Caco-2 (cell line): Measurements from ENCODE around the gene CPB1. TPM values are rescaled to one million over a fixed set of nuclear protein-coding genes. Genes with fewer than 3 reads are reported as not detected.

Experiments
- BruUV-seq: library from RNA; stranded (reverse); fragments of 400-500 nt; replicated peaks from 2 replicates; lab custom pipeline; 2021; lab: Mats Ljungman, UMichigan
- CTCF ChIA-PET: fragments of 300-600 bp; sonication (Branson Sonifier 250); formaldehyde crosslinking; loops from one replicate; lab custom pipeline; 2022; ENCODE audit warnings: antibody characterized with exemption; lab: Charles Lee
- POLR2A ChIA-PET: fragments of 300-600 bp; sonication (Branson Sonifier 250); formaldehyde crosslinking; loops from one replicate; lab custom pipeline; 2022; ENCODE audit warnings: antibody characterized with exemption; lab: Charles Lee
- DNase-seq, 2 experiments: peaks; one replicate each; pipeline versions ENCODE4 v3.0.0 to v3.0.0-alpha.2; 2020 to 2022
- H3K27me3 ChIP-seq: replicated peaks from 2 replicates; pipeline ENCODE4 v1.6.0; 2011; ENCODE audit warnings: low read length; ENCODE audit not compliant: control insufficient read depth, insufficient read depth
- H3K36me3 ChIP-seq: 2 replicates; pipeline ENCODE4 v1.5.1; 2011; ENCODE audit warnings: low read length; ENCODE audit not compliant: control insufficient read depth, insufficient read depth
- H3K4me1 ChIP-seq: fragments of 250-450 bp; sonication (Bioruptor Pico); 2 replicates; pipeline ENCODE4 v1.5.1; 2020; ENCODE audit warnings: mild to moderate bottlenecking
- H3K4me3 ChIP-seq: 2 replicates; pipeline ENCODE4 v1.5.1; 2011; ENCODE audit warnings: low read depth, mild to moderate bottlenecking, control low read depth, low read length
- H3K9me3 ChIP-seq: fragments of 250-450 bp; sonication (Bioruptor Pico); 2 replicates; pipeline ENCODE4 v1.5.1; 2020; ENCODE audit warnings: mild to moderate bottlenecking, moderate library complexity
- H3K27ac Mint-ChIP-seq: one replicate; pipeline ENCODE4 v1.8.0; 2022; ENCODE audit warnings: mixed read lengths; ENCODE audit not compliant: unreplicated experiment
- H3K27me3 Mint-ChIP-seq: one replicate; pipeline ENCODE4 v1.8.0; 2022; ENCODE audit warnings: mixed read lengths; ENCODE audit not compliant: insufficient read depth, unreplicated experiment
- H3K36me3 Mint-ChIP-seq: one replicate; pipeline ENCODE4 v1.8.0; 2022; ENCODE audit warnings: mild to moderate bottlenecking, mixed read lengths; ENCODE audit not compliant: insufficient read depth, unreplicated experiment
- H3K4me1 Mint-ChIP-seq: one replicate; pipeline ENCODE4 v1.8.0; 2022; ENCODE audit warnings: low read depth, mixed read lengths; ENCODE audit not compliant: unreplicated experiment
- H3K4me3 Mint-ChIP-seq: one replicate; pipeline ENCODE4 v1.8.0; 2022; ENCODE audit warnings: mild to moderate bottlenecking, moderate library complexity, mixed read lengths; ENCODE audit not compliant: unreplicated experiment
- H3K9me3 Mint-ChIP-seq: one replicate; pipeline ENCODE4 v1.8.0; 2022; ENCODE audit warnings: mixed read lengths; ENCODE audit not compliant: unreplicated experiment
- intact Hi-C: fragments of 100-400 bp; cut with micrococcal nuclease; formaldehyde crosslinking; loops from one replicate; pipeline ENCODE4 v1.10.0; 2022; ENCODE audit not compliant: unreplicated experiment
- total RNA-seq: library from RNA; stranded (reverse); gene quantifications from 2 replicates; pipeline ENCODE4 v1.2.3, GENCODE V29; 2022
- TF ChIP-seq, protein P1 (sequence below), 2 experiments: fragments of 200-600 bp in 1 of 2; IDR thresholded peaks; 1 replicate in 1 of 2; 2 replicates in 1 of 2; pipeline versions ENCODE4 v1.5.1 to v1.8.0; 2011 to 2022; ENCODE audit warnings: antibody characterized with exemption in 1 of 2, control low read depth in 1 of 2, inconsistent platforms in 1 of 2, low read depth in 1 of 2, low read length in 1 of 2, mild to moderate bottlenecking in 1 of 2, moderate library complexity in 1 of 2; ENCODE audit not compliant: insufficient read depth in 1 of 2, severe bottlenecking in 1 of 2, unreplicated experiment in 1 of 2

The CPB1 gene
- total RNA-seq, 1 experiment from 2014 or later: not detected

DNA sequence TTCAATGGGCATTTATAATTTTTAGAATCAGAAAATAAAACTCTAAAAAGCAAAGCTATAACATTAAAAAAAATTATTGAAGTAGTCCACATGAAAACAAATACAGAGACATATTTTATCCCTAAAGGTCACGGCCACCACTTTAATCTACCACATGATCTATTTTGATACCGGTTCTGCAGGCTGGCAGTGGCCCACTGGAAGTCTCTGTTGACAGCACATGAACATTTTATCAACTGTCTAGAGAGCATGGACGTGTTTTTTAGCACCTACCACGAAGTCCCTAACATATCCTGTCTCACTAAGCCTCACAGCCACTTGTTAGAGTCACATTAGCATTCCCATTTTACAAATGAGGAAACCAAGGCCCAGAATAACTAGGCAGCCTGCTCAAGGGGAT is 35.7 kb downstream of the CPB1 start:
- Mint-ChIP-seq H3K4me3 (no peak overlapping the region), H3K4me1 (no peaks in the 10 kb centered on the region), H3K9me3 (no peaks in the 10 kb centered on the region), H3K36me3 (no peaks in the 10 kb centered on the region), H3K27me3 (peaks cover 13% of the 10 kb centered on the region), H3K27ac (no peak overlapping the region)
- BruUV-seq: no TSS peak
- Histone ChIP-seq H3K4me3 (no peak overlapping the region), H3K4me1 (no peaks in the 10 kb centered on the region), H3K27me3 (no peaks in the 10 kb centered on the region), H3K36me3 (no peaks in the 10 kb centered on the region), H3K9me3 (no peaks in the 10 kb centered on the region)
- ChIA-PET POLR2A (no interaction called here), CTCF (interaction anchor here (2.2 kb wide), 1 partner anchor 17 kb away, joined by 6 read pairs; no protein-coding TSS in a partner anchor)
- TF ChIP-seq, protein P1, sequence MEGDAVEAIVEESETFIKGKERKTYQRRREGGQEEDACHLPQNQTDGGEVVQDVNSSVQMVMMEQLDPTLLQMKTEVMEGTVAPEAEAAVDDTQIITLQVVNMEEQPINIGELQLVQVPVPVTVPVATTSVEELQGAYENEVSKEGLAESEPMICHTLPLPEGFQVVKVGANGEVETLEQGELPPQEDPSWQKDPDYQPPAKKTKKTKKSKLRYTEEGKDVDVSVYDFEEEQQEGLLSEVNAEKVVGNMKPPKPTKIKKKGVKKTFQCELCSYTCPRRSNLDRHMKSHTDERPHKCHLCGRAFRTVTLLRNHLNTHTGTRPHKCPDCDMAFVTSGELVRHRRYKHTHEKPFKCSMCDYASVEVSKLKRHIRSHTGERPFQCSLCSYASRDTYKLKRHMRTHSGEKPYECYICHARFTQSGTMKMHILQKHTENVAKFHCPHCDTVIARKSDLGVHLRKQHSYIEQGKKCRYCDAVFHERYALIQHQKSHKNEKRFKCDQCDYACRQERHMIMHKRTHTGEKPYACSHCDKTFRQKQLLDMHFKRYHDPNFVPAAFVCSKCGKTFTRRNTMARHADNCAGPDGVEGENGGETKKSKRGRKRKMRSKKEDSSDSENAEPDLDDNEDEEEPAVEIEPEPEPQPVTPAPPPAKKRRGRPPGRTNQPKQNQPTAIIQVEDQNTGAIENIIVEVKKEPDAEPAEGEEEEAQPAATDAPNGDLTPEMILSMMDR (IDR thresholded peaks at IDR 0.05; ENCODE audit: insufficient read depth in 1 of 2, low read depth in 1 of 2, low read length in 1 of 2, severe bottlenecking in 1 of 2, unreplicated experiment in 1 of 2): no peak
- intact Hi-C loops: loop anchor here (5.0 kb wide), 1 partner anchor 136 kb away; no protein-coding TSS in a partner anchor
- no peak for DNase-seq

DNA sequence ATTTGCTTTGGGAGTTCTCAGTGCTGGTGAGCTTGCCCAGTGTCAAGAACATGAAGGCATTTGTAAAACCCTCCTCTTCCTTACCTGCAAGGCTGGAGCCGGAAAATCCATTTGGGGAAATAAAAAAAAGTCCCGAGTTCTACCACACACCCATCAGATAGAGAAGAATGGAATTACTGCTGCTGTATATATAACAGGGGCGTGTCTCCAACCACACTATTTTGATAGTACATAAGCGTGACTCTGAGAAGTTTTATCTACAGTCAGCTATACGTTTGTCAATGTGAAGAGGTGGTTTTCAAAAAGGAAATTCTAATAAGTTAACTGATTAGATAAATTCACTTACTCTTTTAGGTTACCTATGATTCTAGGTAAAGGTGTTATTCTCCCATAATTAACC is 36.2 kb downstream of the CPB1 start:
- POLR2A ChIA-PET: no interaction called here
- Mint-ChIP-seq H3K9me3 (no peaks in the 10 kb centered on the region), H3K4me1 (no peaks in the 10 kb centered on the region), H3K27ac (no peak overlapping the region), H3K36me3 (no peaks in the 10 kb centered on the region), H3K27me3 (peaks cover 13% of the 10 kb centered on the region), H3K4me3 (no peak overlapping the region)
- Histone ChIP-seq H3K4me3 (no peak overlapping the region), H3K27me3 (no peaks in the 10 kb centered on the region), H3K36me3 (no peaks in the 10 kb centered on the region), H3K4me1 (no peaks in the 10 kb centered on the region), H3K9me3 (no peaks in the 10 kb centered on the region)
- no TSS peak for BruUV-seq
- intact Hi-C loops: loop anchor here (5.0 kb wide), 1 partner anchor 137 kb away; no protein-coding TSS in a partner anchor
- DNase-seq: no peak
- TF ChIP-seq, protein P1 (IDR thresholded peaks at IDR 0.05; ENCODE audit: insufficient read depth in 1 of 2, low read depth in 1 of 2, low read length in 1 of 2, severe bottlenecking in 1 of 2, unreplicated experiment in 1 of 2): no peak
- CTCF ChIA-PET: no interaction called here

DNA sequence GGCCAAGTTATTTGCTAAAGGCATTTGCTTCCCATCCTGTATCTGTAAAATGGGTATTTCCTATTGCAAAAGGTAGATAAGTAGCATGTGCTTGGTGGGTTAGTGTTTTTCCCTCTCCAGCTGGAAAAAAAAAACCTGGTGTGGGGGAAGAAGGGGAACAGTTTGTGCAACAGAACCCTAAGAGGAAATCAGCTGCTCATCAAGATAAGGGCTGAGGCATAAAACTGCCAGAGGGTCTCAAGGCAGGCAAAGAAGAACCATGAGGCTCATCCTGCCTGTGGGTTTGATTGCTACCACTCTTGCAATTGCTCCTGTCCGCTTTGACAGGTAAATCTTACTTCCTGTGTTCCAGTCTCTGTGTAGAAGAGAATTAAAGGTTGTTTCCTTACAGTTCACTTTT is 37.4 kb downstream of the CPB1 start, which contains the start of gene CPA3:
TSS of gene CPA3 (plus strand) at position 248 of the 400 bp plus-strand sequence. CDS start at position 260, 12 bp downstream.
- Mint-ChIP-seq H3K9me3 (no peaks in the 10 kb centered on the region), H3K27ac (no peak within 1 kb of the TSS), H3K4me3 (no peak within 1 kb of the TSS), H3K36me3 (no peaks in the 10 kb centered on the region), H3K27me3 (peaks cover 13% of the 10 kb centered on the region), H3K4me1 (no peaks in the 10 kb centered on the region)
- intact Hi-C loops: no loop called here
- Histone ChIP-seq H3K9me3 (no peaks in the 10 kb centered on the region), H3K27me3 (no peaks in the 10 kb centered on the region), H3K4me1 (no peaks in the 10 kb centered on the region), H3K4me3 (no peak within 1 kb of the TSS), H3K36me3 (no peaks in the 10 kb centered on the region)
- TF ChIP-seq, protein P1 (IDR thresholded peaks at IDR 0.05; ENCODE audit: insufficient read depth in 1 of 2, low read depth in 1 of 2, low read length in 1 of 2, severe bottlenecking in 1 of 2, unreplicated experiment in 1 of 2): no peak
- CTCF ChIA-PET: no interaction called here
- POLR2A ChIA-PET: no interaction called here
- BruUV-seq: no TSS peak
- no peak for DNase-seq
